GM19023 (cell line): ENCODE results near the gene SERPINI1.
"Not testable (repeated sequence)": the region's sequence is repeated elsewhere in the genome, so short reads cannot be mapped to it uniquely, and the experiment has no call there.

Source experiments
- ATAC-seq: cut with Tn5 transposase; IDR thresholded peaks from one replicate; pipeline ENCODE4 v1.9.1; 2021; ENCODE audit warnings: mild to moderate bottlenecking, moderate library complexity; ENCODE audit not compliant: unreplicated experiment

SERPINI1 gene

GRCh38 chr3:167783781-167784180 is 48.3 kb downstream of the SERPINI1 start:
- no peak for ATAC-seq

DNA sequence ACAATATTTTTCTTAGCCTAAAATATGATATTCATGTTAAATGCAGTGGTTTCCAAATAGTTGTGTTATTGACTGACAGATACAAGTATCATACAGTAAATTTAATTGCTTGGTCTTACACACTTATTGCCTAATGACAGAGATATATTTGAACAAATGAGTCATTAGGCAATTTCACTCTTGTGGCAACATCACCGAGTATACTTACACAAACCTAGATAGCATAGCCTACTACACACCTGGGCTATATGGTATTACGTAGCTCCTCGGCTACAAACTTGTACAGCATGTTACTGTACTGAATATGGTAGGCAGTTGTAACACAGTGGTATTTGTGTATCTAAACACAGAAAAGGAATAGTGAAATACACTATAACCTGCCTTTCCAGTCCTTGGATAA is 50.3 kb downstream of the SERPINI1 start:
- ATAC-seq: no peak

GRCh38 chr3:167787440-167787839 is 51.9 kb downstream of the SERPINI1 start:
- ATAC-seq: no peak

GRCh38 chr3:167798443-167798842 is 62.9 kb downstream of the SERPINI1 start:
- no peak for ATAC-seq

GRCh38 chr3:167808910-167809309 is 73.4 kb downstream of the SERPINI1 start:
- no peak for ATAC-seq

GRCh38 chr3:167810236-167810635 is 74.7 kb downstream of the SERPINI1 start:
- ATAC-seq: no peak

- no peak for ATAC-seq
Measured at GRCh38 chr3:167811031-167811430, 75.5 kb downstream of the SERPINI1 start.

GRCh38 chr3:167813169-167814123 is 77.9 kb downstream of the SERPINI1 start:
- no peak for ATAC-seq

GRCh38 chr3:167814441-167814951 is 79.0 kb downstream of the SERPINI1 start:
- no peak for ATAC-seq

DNA sequence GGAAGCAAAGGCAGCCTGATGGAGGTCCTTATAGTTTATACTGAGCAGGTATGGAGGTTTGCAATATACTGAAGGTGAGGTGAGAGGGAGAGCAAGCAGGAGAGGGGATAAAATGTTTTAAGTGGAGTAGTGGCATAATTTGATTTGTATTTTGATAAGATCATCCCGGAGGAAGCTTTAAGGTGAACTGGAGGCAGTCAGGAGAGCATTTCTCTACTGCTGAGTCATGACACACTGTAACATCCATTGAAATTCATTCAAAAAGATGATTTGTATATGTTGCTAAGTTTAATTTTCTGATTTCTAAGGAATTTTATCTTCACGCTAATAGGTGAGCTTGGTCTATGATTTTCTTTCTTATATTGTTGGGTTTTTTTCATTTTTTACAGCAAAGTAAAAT is 81.4 kb downstream of the SERPINI1 start:
- no peak for ATAC-seq

DNA sequence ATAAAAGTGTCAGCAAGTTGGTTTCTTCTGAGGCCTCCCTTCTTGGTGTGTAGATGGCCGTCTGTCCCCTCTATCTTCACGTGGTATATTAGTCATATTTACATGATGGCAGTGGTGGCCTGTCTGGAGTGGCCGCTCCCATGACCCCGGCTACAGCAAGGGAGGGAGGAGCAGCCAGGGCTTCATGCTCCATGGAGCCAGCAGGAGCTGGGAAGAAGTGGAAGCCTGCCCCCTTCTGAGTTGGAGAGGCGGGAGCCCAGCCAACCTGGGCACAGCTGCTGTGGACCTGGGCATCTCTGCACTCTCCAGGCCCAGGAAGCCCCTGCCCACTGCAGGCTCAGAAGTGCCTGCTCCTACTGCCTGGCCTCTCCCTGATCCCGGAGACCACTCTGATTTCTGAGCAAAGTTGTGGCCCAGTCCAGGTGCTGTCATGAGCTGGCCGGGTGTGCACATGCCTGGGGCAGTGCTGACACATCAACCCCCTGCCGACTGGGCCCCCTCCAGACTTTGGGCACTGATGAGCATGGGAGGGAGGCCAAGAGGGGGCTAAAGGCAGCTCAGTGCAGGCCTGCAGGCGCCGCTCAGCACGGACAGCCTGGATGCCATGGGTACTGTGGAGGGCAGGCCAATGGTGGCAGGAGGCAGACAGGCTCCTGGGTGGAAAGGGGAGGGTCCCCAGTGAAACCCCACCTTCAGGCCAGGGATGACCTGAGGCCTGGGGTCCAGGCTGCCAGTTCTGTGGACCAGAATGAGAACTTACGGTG is 84.8 kb downstream of the SERPINI1 start:
- ATAC-seq: no peak

- ATAC-seq: no peak
Measured at GRCh38 chr3:167821248-167821805, 85.8 kb downstream of the SERPINI1 start.

DNA sequence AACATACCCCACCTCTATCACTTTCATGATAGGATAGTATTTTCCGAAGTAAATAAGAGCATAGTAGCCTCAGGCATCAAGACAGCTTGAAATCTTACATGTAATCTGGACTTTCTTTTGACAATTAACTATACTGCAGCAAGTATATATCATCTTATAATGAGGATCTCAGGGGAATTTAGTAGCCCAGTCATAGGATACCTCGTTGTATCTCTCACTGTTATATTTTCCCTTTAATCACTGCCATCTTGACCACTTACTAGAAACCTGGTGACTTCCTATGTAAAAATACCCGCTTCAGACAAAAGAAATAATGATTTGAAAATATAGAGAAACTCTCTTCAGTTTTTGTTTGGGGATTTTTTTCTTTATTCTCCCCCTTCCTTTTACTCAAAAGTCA is 88.2 kb downstream of the SERPINI1 start:
- no peak for ATAC-seq

GRCh38 chr3:167827588-167827987 is 92.1 kb downstream of the SERPINI1 start:
- not testable (repeated sequence) for ATAC-seq

DNA sequence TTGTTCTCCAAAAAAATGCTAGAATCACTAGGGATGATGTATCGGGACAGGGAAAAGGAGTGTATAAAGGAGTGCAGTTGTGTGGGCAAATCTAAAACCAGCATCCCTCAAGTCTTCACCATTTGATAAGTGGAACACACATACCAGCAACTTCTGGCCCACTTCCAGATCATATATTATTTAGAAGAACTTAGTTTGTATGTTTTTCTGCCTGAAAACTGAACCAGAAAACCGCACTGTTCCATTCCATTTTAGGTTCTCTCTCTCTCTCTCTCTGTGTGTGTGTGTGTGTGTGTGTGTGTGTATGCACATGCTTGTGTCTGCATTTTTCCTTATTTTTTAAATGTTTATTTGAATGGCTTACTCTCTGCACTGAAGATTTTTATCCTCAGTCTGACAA is 93.5 kb downstream of the SERPINI1 start:
- no peak for ATAC-seq

GRCh38 chr3:167830007-167830406 is 94.5 kb downstream of the SERPINI1 start:
- peak; percentile 64 for ATAC-seq

- no peak for ATAC-seq
Measured at GRCh38 chr3:167835359-167835758, 99.8 kb downstream of the SERPINI1 start.

- no peak for ATAC-seq
Measured at GRCh38 chr3:167835953-167836352, 100.4 kb downstream of the SERPINI1 start.

DNA sequence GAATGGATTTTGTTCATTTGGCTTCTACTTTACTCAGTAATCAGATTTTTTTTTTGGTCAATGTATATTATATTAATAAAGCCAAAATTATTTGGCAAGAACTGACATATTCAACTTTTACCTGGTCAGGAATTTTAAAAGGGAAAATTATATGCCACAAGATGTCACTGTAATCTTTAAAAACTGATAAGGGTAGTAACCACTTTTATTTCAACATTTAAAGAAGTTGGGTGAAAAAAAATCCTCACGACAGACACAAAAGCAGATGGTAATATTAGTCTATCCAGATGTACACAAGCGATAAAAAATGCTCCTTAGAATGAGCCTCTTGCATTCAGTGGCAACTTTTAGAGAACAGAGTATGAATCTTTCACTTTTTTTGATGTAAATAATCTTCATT is 101.9 kb downstream of the SERPINI1 start:
- ATAC-seq: no peak

DNA sequence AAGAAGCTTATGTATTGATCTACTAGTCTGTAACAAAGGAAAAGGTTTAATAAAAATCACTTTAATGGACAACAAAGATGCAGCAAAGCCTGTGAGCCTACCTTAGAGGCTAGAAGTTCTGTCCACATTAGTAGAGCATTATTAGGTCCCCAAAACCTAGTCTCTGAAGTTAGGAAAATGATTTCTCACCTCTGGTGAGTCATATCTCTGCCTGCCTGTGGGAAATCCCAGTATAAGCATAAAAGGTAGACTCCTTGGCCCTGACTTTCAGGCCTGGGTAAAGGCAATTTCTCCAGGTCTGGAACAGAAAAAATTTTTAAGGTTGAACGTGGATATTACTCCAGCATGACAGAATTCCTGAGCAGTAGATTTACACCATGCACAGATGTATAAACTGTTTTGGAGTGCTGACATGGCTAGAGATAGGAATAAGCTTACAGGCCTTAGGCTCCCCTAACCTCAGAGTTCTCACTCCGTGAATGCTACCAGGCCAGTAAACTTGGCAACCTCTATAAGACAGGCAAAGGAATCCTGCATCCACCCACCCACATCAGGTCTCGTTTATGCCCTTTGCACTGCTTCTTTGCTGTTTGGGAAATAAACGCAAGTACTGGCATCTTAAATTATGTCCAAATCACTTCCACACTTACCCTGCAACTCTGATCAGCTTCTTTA is 104.1 kb downstream of the SERPINI1 start:
- ATAC-seq: no peak

DNA sequence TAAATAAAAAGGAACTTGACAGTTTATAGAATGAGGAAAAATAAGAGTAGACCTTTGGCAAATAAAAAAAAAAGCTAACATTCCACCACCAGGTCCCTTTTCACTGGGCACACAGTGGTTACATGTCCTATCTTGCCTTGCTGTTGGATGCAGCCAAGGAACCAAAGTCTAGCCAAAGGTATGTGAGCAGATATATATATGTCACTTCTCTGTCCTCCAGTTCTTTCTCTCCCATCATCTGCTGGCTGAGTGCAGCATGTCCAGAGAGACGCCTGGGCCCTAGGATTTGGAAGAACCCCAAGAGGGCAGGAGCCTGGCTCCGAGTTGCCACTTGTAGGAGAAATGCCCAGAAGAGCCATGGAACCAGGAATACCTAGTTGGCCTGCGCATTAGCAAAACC is 104.7 kb downstream of the SERPINI1 start:
- ATAC-seq: no peak
